HG03196 (cell line): ENCODE data around the gene OR5AC2.

ENCODE experiments used
- ATAC-seq: cut with Tn5 transposase; IDR thresholded peaks from one replicate; pipeline ENCODE4 v1.9.1; 2021; ENCODE audit not compliant: unreplicated experiment

Gene OR5AC2

GRCh38 chr3:98136631-98137030 is 49.7 kb downstream of the OR5AC2 start:
- no peak for ATAC-seq
